Erythroblast (primary cell): ENCODE data around the gene CHST10.

Experiments used
- GATA1 ChIP-seq: IDR thresholded peaks from 2 replicates; pipeline ENCODE4 v1.6.1; 2011; ENCODE audit warnings: low read depth, mild to moderate bottlenecking, control low read depth, low read length, moderate library complexity
- POLR2A ChIP-seq: IDR thresholded peaks from 2 replicates; pipeline ENCODE4 v1.6.1; 2011; ENCODE audit warnings: mild to moderate bottlenecking, low read length

DNA sequence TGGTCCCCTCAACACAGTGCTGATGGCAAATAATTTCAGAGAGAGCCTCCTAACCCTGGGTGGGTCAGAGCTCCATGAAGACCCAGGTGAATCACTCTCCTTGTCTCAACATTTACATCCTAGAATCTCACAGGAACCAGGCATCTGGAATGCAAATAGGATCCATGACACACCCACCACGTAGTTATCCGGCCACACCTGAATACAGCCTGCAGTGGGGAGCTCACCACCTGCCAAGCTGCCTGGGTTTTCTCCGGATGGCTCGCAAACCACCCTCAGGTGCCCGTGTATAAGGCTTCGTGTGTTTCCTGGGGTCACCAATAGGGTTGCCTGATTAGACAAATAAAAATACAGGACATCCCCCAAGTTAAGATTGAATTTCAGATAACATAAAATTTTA, 9.9 kb downstream of the CHST10 start:
- TF ChIP-seq POLR2A (no peak), GATA1 (no peak)
